K562 (cell line): ENCODE results near the gene ANO8. TPM values are rescaled to one million over a fixed set of nuclear protein-coding genes. Genes with fewer than 3 reads are reported as not detected.

Experiments
- ATAC-seq: fragments of 200-7000 bp; cut with Tn5 transposase; 3 replicates; pipeline ENCODE4 v1.9.1; 2020; ENCODE audit warnings: moderate library complexity
- BruUV-seq: library from RNA; stranded (reverse); fragments of 400-500 nt; replicated peaks from 2 replicates; lab custom pipeline; 2021; lab: Mats Ljungman, UMichigan
- CTCF ChIA-PET: fragments of 300-600 bp; formaldehyde crosslinking; extraction: SDS; loops from one replicate; lab custom pipeline; 2021; ENCODE audit warnings: low intra/inter-chr PET ratio; lab: Yijun Ruan, JAX
- POLR2A ChIA-PET: fragments of 300-600, 350-650 bp; sonication (Branson Sonifier 250); formaldehyde crosslinking; extraction: SDS; loops from one replicate; lab custom pipeline; 2021; ENCODE audit warnings: antibody characterized with exemption, inconsistent platforms; lab: Yijun Ruan, JAX
- DNase-seq, 4 experiments: peaks; one replicate each; pipeline versions ENCODE4 v3.0.0 to v3.0.0-alpha.2; 2011 to 2018; ENCODE audit warnings: low spot score in 3 of 4, mixed read lengths in 3 of 4; ENCODE audit errors: extremely low read depth in 1 of 4
- FAIRE-seq: peaks from 2 replicates; lab custom pipeline; 2011; peaks lifted over from hg19 to GRCh38; lab: Jason Lieb, UNC
- H2AFZ ChIP-seq: 2 replicates; pipeline ENCODE4 v1.6.0; 2011; ENCODE audit warnings: low read depth, low read length, control low read depth, inconsistent platforms
- H3K27ac ChIP-seq: fragments of 200-600 bp; 3 replicates; pipeline ENCODE4 v1.8.0; 2011; ENCODE audit warnings: low read depth, mild to moderate bottlenecking, control low read depth, inconsistent platforms, low read length, moderate library complexity, mixed read lengths; ENCODE audit errors: extremely low read depth
- H3K27me3 ChIP-seq, 2 experiments: fragments of 300-600 bp in 1 of 2; 2 replicates in 1 of 2; 3 replicates in 1 of 2; pipeline versions ENCODE4 v1.6.0 to v1.8.0; 2011; ENCODE audit warnings: inconsistent platforms in 2 of 2, low read length in 2 of 2, mild to moderate bottlenecking in 1 of 2, mixed read lengths in 1 of 2, moderate library complexity in 1 of 2; ENCODE audit not compliant: control insufficient read depth in 2 of 2, insufficient read depth in 2 of 2
- H3K36me3 ChIP-seq: fragments of 300-600 bp; 3 replicates; pipeline ENCODE4 v1.8.0; 2011; ENCODE audit warnings: mild to moderate bottlenecking, low read length, inconsistent platforms; ENCODE audit not compliant: control insufficient read depth, insufficient read depth
- H3K4me1 ChIP-seq, 2 experiments: fragments of 200-600 bp in 1 of 2; replicated peaks in 1 of 2; 2 replicates in 1 of 2; 3 replicates in 1 of 2; pipeline versions ENCODE4 v1.5.1 to v1.8.0; 2011; ENCODE audit warnings: inconsistent platforms in 2 of 2, low read length in 2 of 2, mild to moderate bottlenecking in 1 of 2, mixed read lengths in 1 of 2, moderate library complexity in 1 of 2; ENCODE audit not compliant: control insufficient read depth in 2 of 2, insufficient read depth in 2 of 2
- H3K4me2 ChIP-seq: 2 replicates; pipeline ENCODE4 v1.6.1; 2011; ENCODE audit warnings: low read length, control low read depth, inconsistent platforms, mixed read lengths; ENCODE audit not compliant: insufficient read depth
- H3K4me3 ChIP-seq: fragments of 200-600 bp; sonication (generic), shearing (Covaris generic); 2 replicates; pipeline ENCODE4 v1.5.1; 2016; ENCODE audit warnings: control low read depth, inconsistent platforms
- H3K79me2 ChIP-seq: fragments of 200-600 bp; 3 replicates; pipeline ENCODE4 v1.8.0; 2011; ENCODE audit warnings: low read length, inconsistent platforms; ENCODE audit not compliant: control insufficient read depth, insufficient read depth
- H3K9ac ChIP-seq, 2 experiments: 2 replicates each; pipeline versions ENCODE4 v1.6.0 to v1.6.1; 2011; ENCODE audit warnings: low read depth in 2 of 2, low read length in 2 of 2, control low read depth in 1 of 2, inconsistent platforms in 1 of 2, mild to moderate bottlenecking in 1 of 2, mixed read lengths in 1 of 2; ENCODE audit not compliant: insufficient read depth in 1 of 2
- H3K9me1 ChIP-seq: one replicate; pipeline ENCODE4 v1.6.0; 2011; ENCODE audit warnings: inconsistent platforms, mild to moderate bottlenecking, low read length, moderate library complexity; ENCODE audit not compliant: control insufficient read depth, insufficient read depth
- H3K9me3 ChIP-seq: replicated peaks from 2 replicates; pipeline ENCODE4 v1.5.1; 2011; ENCODE audit warnings: low read depth, low read length, inconsistent platforms; ENCODE audit not compliant: control insufficient read depth, insufficient read depth
- H4K20me1 ChIP-seq: replicated peaks from 2 replicates; pipeline ENCODE4 v1.6.1; 2011; ENCODE audit warnings: low read length, inconsistent platforms, mixed read lengths; ENCODE audit not compliant: control insufficient read depth, insufficient read depth
- POLR2G ChIP-seq: fragments of 200-400 bp; formaldehyde crosslinking; IDR thresholded peaks from 2 replicates; pipeline ENCODE4 v1.6.1; 2017; ENCODE audit warnings: low read depth, mild to moderate bottlenecking, antibody characterized with exemption, low read length, moderate library complexity
- RBFOX2 ChIP-seq: fragments of 200-400 bp; formaldehyde crosslinking; IDR thresholded peaks from 2 replicates; pipeline ENCODE4 v1.6.1; 2017; ENCODE audit warnings: low read depth, mild to moderate bottlenecking, low read length, moderate library complexity
- RNF2 ChIP-seq: sonication (generic); IDR thresholded peaks from 2 replicates; pipeline ENCODE4 v1.6.1; 2016
- WGBS: fragments of 100-300 bp; shearing (Covaris generic); methylation state at CpG from one replicate; pipeline ENCODE4 v1.1.6; 2016; ENCODE audit warnings: low coverage, mixed read lengths; ENCODE audit not compliant: insufficient coverage; ENCODE audit errors: missing lambda C conversion rate; 5-methylcytosine and 5-hydroxymethylcytosine counted together
- in situ Hi-C: fragments of 300-500 bp; cut with MboI; formaldehyde crosslinking; loops from 4 replicates; pipeline ENCODE4 v1.15.0; 2018; ENCODE audit warnings: inconsistent platforms, mixed read lengths
- intact Hi-C: fragments of 100-400 bp; cut with micrococcal nuclease; formaldehyde crosslinking; loops from 2 replicates; pipeline ENCODE4 v1.14.2; 2022
- polyA plus RNA-seq, 8 experiments: library from polyadenylated mRNA; depleted of rRNA in 4 of 8; stranded (reverse) in 5 of 8; unstranded in 3 of 8; fragments of >200 nt; fragmentation: Nextera tagmentation in 2 of 8; fragmentation: Illumina TruSeq in 1 of 8; extraction: Ambion mirVana in 2 of 8; extraction: Trizol in 1 of 8; gene quantifications; 2 replicates each; pipeline versions ENCODE4 v1.2.1 to v1.2.3, GENCODE V29; 2011 to 2014; ENCODE audit warnings: inconsistent platforms in 1 of 8, missing spikeins in 1 of 8
- total RNA-seq, 7 experiments: library from RNA; depleted of rRNA in 6 of 7; stranded (reverse); fragments of >200 nt in 6 of 7; fragmentation: Illumina TruSeq in 2 of 7; extraction: Trizol in 2 of 7; gene quantifications; 2 replicates each; pipeline versions ENCODE4 v1.2.1 to v1.2.3, GENCODE V29; 2011 to 2021; ENCODE audit warnings: low replicate concordance in 1 of 7

The ANO8 gene
- total and polyA plus RNA-seq, 9 of the 15 experiments (the other 6 are each of a cell fraction or from before 2014, with no cell fraction given) = 0.07 to 7.6 (median 2.3) TPM; not detected in 1

DNA sequence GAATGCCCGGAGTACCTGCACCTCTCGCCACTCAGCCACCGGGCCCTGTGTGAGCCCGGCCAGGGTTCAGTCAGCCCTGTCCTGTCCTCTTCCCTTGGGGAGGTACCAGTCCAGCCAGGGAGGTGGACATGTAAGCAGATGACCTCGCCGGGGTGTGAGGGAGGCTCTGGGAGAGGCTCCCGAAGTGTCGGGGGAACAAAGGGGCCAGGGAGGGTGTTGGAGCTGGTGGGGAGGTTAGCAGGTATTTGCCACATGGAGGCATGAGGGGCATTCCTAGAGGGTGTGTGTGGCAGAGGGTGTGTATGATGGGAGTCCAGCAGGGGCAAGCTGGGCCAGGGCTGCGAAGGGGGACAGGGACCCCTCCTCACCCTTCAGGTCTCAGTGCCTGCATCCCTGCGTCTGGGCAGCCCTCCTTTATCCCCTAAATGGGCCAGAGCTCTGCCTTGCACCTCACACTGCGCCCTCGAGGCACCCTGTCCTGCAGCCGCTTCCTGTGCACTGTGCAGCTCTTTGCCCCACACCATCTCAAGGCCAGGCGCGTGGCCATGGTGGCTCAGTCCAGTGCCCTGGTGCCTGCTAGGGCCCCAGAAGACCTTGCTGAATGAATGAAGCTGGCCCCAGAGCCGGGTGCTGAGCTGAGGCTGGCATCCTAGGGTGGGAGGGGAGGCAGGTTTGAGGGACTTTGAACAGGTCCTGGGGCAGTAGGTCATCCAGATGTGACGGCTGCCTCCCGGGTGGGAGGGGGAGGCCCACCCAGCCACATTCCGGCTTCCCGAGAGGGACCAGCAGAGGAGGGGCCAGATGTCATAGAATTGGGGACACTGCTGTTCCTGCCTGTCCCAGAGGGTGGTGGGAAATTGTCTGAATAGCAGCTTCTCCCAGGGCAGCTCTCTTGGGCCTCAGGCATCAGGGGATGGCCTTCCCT is 22.2 kb downstream of the ANO8 start:
- Histone ChIP-seq H3K9me3 (no peaks in the 10 kb centered on the region), H3K9me1 (no peaks in the 10 kb centered on the region), H3K4me1 (peaks cover 16 to 48% of the 10 kb centered on the region in 2 experiments; a peak in 4 of 5 replicates), H3K27me3 (no peaks in the 10 kb centered on the region), H3K9ac (peak overlapping the region in 1 of 2 experiments; percentile 73; a peak in 2 of 4 replicates), H2AFZ (no peak overlapping the region), H3K27ac (no peak overlapping the region), H3K36me3 (peaks cover 49% of the 10 kb centered on the region; the same call in 2 of the 3 replicates), H3K79me2 (peaks cover 46% of the 10 kb centered on the region), H3K4me2 (no peak overlapping the region), H4K20me1 (0 out of 2 replicates have a peak, but pooled peaks cover 5% of the 10 kb centered on the region), H3K4me3 (no peak overlapping the region)
- ChIA-PET CTCF (no interaction called here), POLR2A (interaction anchor here (0.5 to 7.7 kb wide), 5 partner anchors 9 to 94 kb away, joined by 3 to 78 read pairs (median 3); partner anchors contain the start of genes ABHD8 and ANO8)
- in situ Hi-C loops = no loop called here
- 91% methylated on average over 16 of the region's 20 CpGs for WGBS
- no TSS peak for BruUV-seq
- intact Hi-C loops = no loop called here
- FAIRE-seq (no peak), DNase-seq (no peak), ATAC-seq (no peak)
- TF ChIP-seq RBFOX2 = peak; percentile 41; the same call in 1 of the 2 replicates
- TF ChIP-seq POLR2G = 0 out of 2 replicates have a peak, but pooled peaks have one; percentile 6
- no peak for TF ChIP-seq RNF2
